OCI-LY7 (cell line): Measurements from ENCODE around the gene RDH8. TPM values are rescaled to one million over a fixed set of nuclear protein-coding genes. Genes with fewer than 3 reads are reported as not detected.

Experiments used
- BruUV-seq: library from RNA; stranded (reverse); fragments of 400-500 nt; replicated peaks from 2 replicates; lab custom pipeline; 2021; lab: Mats Ljungman, UMichigan
- CTCF ChIA-PET: fragments of 300-600 bp; sonication (Branson Sonifier 250); formaldehyde crosslinking; loops from one replicate; lab custom pipeline; 2022; ENCODE audit warnings: antibody characterized with exemption; ENCODE audit not compliant: unreplicated experiment; lab: Charles Lee
- POLR2A ChIA-PET: fragments of 300-600 bp; sonication (Branson Sonifier 250); formaldehyde crosslinking; loops from one replicate; lab custom pipeline; 2022; ENCODE audit warnings: antibody characterized with exemption; lab: Charles Lee
- DNase-seq: peaks from one replicate; pipeline ENCODE4 v3.0.0-alpha.2; 2015; ENCODE audit warnings: low spot score
- H2AFZ ChIP-seq: fragments of 200-600 bp; sonication (generic), shearing (Covaris generic); 2 replicates; pipeline ENCODE4 v1.6.1; 2014; ENCODE audit warnings: mild to moderate bottlenecking, antibody characterized with exemption, low read length, moderate library complexity
- H3K27ac ChIP-seq: fragments of 200-600 bp; sonication (generic); 2 replicates; pipeline ENCODE4 v1.5.1; 2014; ENCODE audit warnings: mixed run types, low read depth, mild to moderate bottlenecking, moderate library complexity, low read length, inconsistent platforms; ENCODE audit not compliant: poor library complexity, severe bottlenecking
- H3K36me3 ChIP-seq: fragments of 200-600 bp; sonication (generic); 2 replicates; pipeline ENCODE4 v1.6.1; 2014; ENCODE audit warnings: mild to moderate bottlenecking, antibody characterized with exemption, low read length, moderate library complexity, mixed read lengths; ENCODE audit not compliant: insufficient read depth
- H3K4me1 ChIP-seq: fragments of 200-600 bp; sonication (generic); 2 replicates; pipeline ENCODE4 v1.5.1; 2014; ENCODE audit warnings: mild to moderate bottlenecking, low read length; ENCODE audit not compliant: insufficient read depth, poor library complexity, severe bottlenecking
- H3K4me2 ChIP-seq: fragments of 200-600 bp; sonication (generic); 2 replicates; pipeline ENCODE4 v1.6.1; 2014; ENCODE audit warnings: mild to moderate bottlenecking, low read length
- H3K4me3 ChIP-seq: fragments of 200-600 bp; sonication (generic); 2 replicates; pipeline ENCODE4 v1.5.1; 2014; ENCODE audit warnings: mild to moderate bottlenecking, low read depth, low read length; ENCODE audit not compliant: poor library complexity, severe bottlenecking
- H3K79me2 ChIP-seq: fragments of 200-600 bp; sonication (generic); 2 replicates; pipeline ENCODE4 v1.6.1; 2016; ENCODE audit warnings: low read depth, mild to moderate bottlenecking, low read length, moderate library complexity, mixed read lengths; ENCODE audit not compliant: insufficient read depth
- H3K9me2 ChIP-seq: fragments of 200-600 bp; sonication (generic); 2 replicates; pipeline ENCODE4 v1.6.1; 2016; ENCODE audit warnings: mild to moderate bottlenecking, low read length, mixed read lengths; ENCODE audit not compliant: insufficient read depth
- H3K9me3 ChIP-seq: fragments of 200-600 bp; sonication (generic); 2 replicates; pipeline ENCODE4 v1.6.1; 2014; ENCODE audit warnings: mild to moderate bottlenecking, mixed run types, low read length, mixed read lengths
- H4K20me1 ChIP-seq: fragments of 200-600 bp; sonication (generic); 2 replicates; pipeline ENCODE4 v1.6.1; 2014; ENCODE audit warnings: mild to moderate bottlenecking, antibody characterized with exemption, low read length, moderate library complexity, mixed read lengths; ENCODE audit not compliant: insufficient read depth
- EZH2phosphoT487 ChIP-seq: fragments of 200-600 bp; sonication (generic); IDR thresholded peaks from 2 replicates; pipeline ENCODE4 v1.6.1; 2018; ENCODE audit warnings: low read depth, borderline replicate concordance, mild to moderate bottlenecking, mixed run types, antibody characterized with exemption, low read length, moderate library complexity, mixed read lengths
- intact Hi-C: fragments of 100-400 bp; cut with micrococcal nuclease; formaldehyde crosslinking; loops from one replicate; pipeline ENCODE4 v1.10.0; 2022; ENCODE audit not compliant: unreplicated experiment
- total RNA-seq, 2 experiments: library from RNA; depleted of rRNA in 1 of 2; stranded (reverse); fragments of >200 nt in 1 of 2; shearing (Covaris generic) in 1 of 2; gene quantifications; 2 replicates each; pipeline ENCODE4 v1.2.3, GENCODE V29; 2014 to 2022
- TF ChIP-seq, protein P1 (sequence below): fragments of 200-600 bp; sonication (generic); conservative IDR thresholded peaks from 2 replicates; pipeline ENCODE4 v1.5.1; 2014; ENCODE audit warnings: mild to moderate bottlenecking, antibody characterized with exemption, low read length, moderate library complexity, mixed read lengths

RDH8 gene
- total RNA-seq, 2 experiments from 2014 or later = not detected

DNA sequence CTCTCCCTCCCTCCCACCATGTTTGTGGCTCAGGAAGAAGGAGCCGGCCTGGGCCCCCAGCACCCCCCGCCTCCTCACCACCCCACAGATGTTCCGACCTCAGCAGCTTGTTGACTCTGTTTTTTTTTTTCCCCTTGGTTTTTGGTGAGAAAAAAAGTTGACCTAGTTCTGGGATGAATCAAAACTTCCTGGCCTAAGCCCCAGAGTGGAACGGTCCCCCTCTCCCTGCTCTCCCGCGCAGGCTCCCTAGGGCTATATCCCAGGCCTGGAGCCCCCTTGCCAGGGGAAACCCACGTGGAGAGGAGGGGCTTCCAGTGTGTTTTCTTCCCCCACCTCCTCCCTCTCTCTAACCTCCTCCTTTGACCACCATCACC is 7.0 kb upstream of the RDH8 start:
- no peaks in the 10 kb centered on the region for H3K9me3 ChIP-seq
- no peaks in the 10 kb centered on the region for H3K9me2 ChIP-seq
- no peak for DNase-seq
- no peak overlapping the region for H2AFZ ChIP-seq
- intact Hi-C loops = no loop called here
- no peaks in the 10 kb centered on the region for H3K36me3 ChIP-seq
- ChIA-PET POLR2A (no interaction called here), CTCF (no interaction called here)
- no peak overlapping the region for H3K27ac ChIP-seq
- no peak overlapping the region for H3K4me2 ChIP-seq
- no peaks in the 10 kb centered on the region for H3K79me2 ChIP-seq
- no peak overlapping the region for H3K4me3 ChIP-seq
- no peaks in the 10 kb centered on the region for H3K4me1 ChIP-seq
- TF ChIP-seq, protein P1, sequence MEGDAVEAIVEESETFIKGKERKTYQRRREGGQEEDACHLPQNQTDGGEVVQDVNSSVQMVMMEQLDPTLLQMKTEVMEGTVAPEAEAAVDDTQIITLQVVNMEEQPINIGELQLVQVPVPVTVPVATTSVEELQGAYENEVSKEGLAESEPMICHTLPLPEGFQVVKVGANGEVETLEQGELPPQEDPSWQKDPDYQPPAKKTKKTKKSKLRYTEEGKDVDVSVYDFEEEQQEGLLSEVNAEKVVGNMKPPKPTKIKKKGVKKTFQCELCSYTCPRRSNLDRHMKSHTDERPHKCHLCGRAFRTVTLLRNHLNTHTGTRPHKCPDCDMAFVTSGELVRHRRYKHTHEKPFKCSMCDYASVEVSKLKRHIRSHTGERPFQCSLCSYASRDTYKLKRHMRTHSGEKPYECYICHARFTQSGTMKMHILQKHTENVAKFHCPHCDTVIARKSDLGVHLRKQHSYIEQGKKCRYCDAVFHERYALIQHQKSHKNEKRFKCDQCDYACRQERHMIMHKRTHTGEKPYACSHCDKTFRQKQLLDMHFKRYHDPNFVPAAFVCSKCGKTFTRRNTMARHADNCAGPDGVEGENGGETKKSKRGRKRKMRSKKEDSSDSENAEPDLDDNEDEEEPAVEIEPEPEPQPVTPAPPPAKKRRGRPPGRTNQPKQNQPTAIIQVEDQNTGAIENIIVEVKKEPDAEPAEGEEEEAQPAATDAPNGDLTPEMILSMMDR = no peak
- TF ChIP-seq EZH2phosphoT487 = no peak
- H4K20me1 ChIP-seq = no peaks in the 10 kb centered on the region
- no TSS peak for BruUV-seq

DNA sequence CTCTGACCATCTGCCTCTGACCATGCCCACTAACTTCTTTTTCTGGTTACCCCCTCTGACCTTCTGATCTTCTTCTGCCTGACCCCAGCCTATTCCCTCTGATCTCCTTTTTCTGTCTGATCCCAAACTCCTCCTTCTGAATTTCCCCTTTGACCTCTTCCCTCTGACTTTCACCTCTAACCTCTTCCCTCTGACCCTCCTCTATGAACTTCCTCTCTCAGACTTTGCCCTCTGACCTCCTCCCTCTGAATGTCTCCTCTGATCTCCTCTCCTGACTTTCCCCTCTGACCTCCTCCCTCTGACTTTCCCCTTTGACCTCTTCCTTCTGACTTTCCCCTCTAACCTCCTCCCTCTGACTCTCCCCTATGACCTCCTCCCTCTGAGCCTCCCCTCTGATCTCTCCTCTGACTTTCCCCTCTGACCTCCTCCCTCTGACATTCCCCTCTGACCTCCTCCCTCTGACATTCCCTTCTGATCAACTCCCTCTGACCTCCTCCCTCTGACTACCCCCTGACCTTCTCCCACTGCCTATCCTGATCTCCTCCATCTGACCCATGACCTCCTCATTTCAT is 6.4 kb upstream of the RDH8 start:
- no peaks in the 10 kb centered on the region for H3K9me2 ChIP-seq
- no peak overlapping the region for H3K4me3 ChIP-seq
- ChIA-PET POLR2A (no interaction called here), CTCF (no interaction called here)
- H3K36me3 ChIP-seq = no peaks in the 10 kb centered on the region
- no peak overlapping the region for H3K27ac ChIP-seq
- no peaks in the 10 kb centered on the region for H4K20me1 ChIP-seq
- no peak for TF ChIP-seq EZH2phosphoT487
- TF ChIP-seq, protein P1 = no peak
- no TSS peak for BruUV-seq
- no peaks in the 10 kb centered on the region for H3K9me3 ChIP-seq
- no peak overlapping the region for H2AFZ ChIP-seq
- DNase-seq = no peak
- H3K4me2 ChIP-seq = no peak overlapping the region
- H3K4me1 ChIP-seq = no peaks in the 10 kb centered on the region
- H3K79me2 ChIP-seq = no peaks in the 10 kb centered on the region
- intact Hi-C loops = no loop called here

DNA sequence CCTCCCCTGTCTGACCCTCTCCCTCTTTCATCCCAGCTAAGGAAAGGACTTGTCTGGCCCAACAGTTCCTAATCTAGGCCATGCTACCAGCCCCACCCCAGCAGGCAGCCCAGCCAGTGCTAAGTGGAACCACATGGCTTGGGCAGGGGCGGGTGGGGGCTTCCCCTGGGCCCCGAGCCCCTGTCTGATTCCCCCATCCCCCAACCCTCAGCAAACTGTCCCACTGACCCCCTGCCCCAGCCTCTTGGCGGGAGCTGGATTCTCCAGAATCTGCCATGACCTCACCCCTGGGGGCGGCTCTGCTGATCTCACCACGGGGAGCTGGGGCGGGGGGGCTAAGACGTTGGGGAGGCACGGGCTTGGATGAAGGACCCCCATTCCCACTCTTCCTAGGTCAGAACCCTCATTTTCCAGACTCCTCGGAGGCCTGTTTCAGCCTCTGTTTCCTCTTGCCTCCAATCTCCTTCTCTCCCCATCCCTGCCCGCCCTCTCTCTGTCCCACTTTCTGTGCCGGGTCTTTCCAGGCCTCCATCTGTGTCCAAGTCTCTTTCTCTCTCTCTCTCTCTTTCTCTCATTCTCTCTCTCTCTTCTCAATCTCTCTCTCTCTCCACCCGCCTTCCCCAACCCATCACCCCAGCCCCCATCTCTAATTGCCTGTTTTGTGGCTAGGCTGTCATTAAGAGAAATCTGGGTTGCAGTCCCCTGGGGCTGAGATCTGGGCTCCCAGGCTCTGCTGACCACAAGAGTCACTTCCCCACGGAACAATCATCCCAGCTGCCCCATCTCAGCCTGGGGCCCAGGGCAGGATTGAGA is 5.7 kb upstream of the RDH8 start:
- Histone ChIP-seq H3K4me2 (no peak overlapping the region), H3K9me3 (no peaks in the 10 kb centered on the region), H2AFZ (no peak overlapping the region), H3K27ac (no peak overlapping the region), H4K20me1 (no peaks in the 10 kb centered on the region), H3K4me3 (no peak overlapping the region), H3K9me2 (no peaks in the 10 kb centered on the region), H3K79me2 (no peaks in the 10 kb centered on the region), H3K36me3 (no peaks in the 10 kb centered on the region), H3K4me1 (no peaks in the 10 kb centered on the region)
- CTCF ChIA-PET = no interaction called here
- intact Hi-C loops = no loop called here
- no peak for DNase-seq
- TF ChIP-seq, protein P1 = no peak
- no peak for TF ChIP-seq EZH2phosphoT487
- BruUV-seq = no TSS peak
- POLR2A ChIA-PET = interaction anchor here (0.7 kb wide), 1 partner anchor 340 kb away, joined by 4 read pairs; no protein-coding TSS in a partner anchor
